PFSK-1 (cell line): ENCODE data around the gene MACROH2A1.

Experiments used
- FOXP2 ChIP-seq: optimal IDR thresholded peaks from 2 replicates; pipeline ENCODE3; 2011; ENCODE audit warnings: borderline replicate concordance, control low read depth, inconsistent platforms; ENCODE audit not compliant: insufficient read depth; ENCODE audit errors: extremely low read length, extremely low read depth
- POLR2AphosphoS5 ChIP-seq: IDR thresholded peaks from 2 replicates; pipeline ENCODE4 v1.6.1; 2012; ENCODE audit warnings: low read depth, mild to moderate bottlenecking, control low read depth, low read length, moderate library complexity
- REST ChIP-seq, 2 experiments: IDR thresholded peaks; 2 replicates each; pipeline versions ENCODE4 v1.6.1 to v1.8.0; 2011 to 2012; ENCODE audit warnings: low read depth in 2 of 2, low read length in 2 of 2, control low read depth in 1 of 2, inconsistent platforms in 1 of 2, mild to moderate bottlenecking in 1 of 2, moderate library complexity in 1 of 2; ENCODE audit not compliant: insufficient read depth in 1 of 2
- TAF1 ChIP-seq: IDR thresholded peaks from 2 replicates; pipeline ENCODE4 v1.6.1; 2012; ENCODE audit warnings: low read length, control low read depth, borderline replicate concordance; ENCODE audit not compliant: insufficient read depth

GRCh38 chr5:135348918-135349317, 50.1 kb downstream of the MACROH2A1 start:
- TF ChIP-seq REST (IDR thresholded peaks at IDR 0.05; ENCODE audit: insufficient read depth in 1 of 2, low read depth in 2 of 2, low read length in 2 of 2), result no peak
- TF ChIP-seq TAF1, result no peak
- no peak for TF ChIP-seq POLR2AphosphoS5
- TF ChIP-seq FOXP2, result no peak
